ENCODE results near the gene MRPS23. TPM values are rescaled to one million over a fixed set of nuclear protein-coding genes. Genes with fewer than 3 reads are reported as not detected.
A peak's percentile ranks its signal among the peaks of the same experiment; 100 is the strongest.

Gene MRPS23
- total RNA-seq, 4 donors from 2014 or later = 5.9 to 35.2 (median 16.8) TPM

DNA sequence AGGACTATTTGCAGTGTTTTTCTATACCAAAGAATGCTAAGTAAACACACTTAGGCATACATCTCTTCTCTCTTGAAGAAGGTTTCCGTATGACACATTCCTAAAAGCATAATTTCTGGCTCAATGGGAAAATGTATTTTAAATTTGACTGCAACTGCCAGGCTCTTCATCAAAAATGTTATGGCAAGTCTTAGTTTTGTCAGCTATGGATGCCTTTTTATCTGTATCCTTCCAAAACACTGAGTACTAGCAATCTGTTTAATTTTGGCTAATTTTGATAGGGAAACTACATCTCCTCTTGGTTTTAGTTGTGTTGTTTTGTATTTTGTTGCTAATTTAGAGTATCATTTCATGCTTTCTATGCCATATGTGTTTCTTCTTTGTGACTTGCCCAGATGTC lies 35.4 kb downstream of the MRPS23 start:
- intact Hi-C loops (cut with DNase I; ENCODE audit: low total_unique reads) = no loop called here
- no peaks in the 10 kb centered on the region for H3K36me3 ChIP-seq
- no peak for TF ChIP-seq POLR2A (IDR thresholded peaks at IDR 0.05)
- TF ChIP-seq, protein P1, sequence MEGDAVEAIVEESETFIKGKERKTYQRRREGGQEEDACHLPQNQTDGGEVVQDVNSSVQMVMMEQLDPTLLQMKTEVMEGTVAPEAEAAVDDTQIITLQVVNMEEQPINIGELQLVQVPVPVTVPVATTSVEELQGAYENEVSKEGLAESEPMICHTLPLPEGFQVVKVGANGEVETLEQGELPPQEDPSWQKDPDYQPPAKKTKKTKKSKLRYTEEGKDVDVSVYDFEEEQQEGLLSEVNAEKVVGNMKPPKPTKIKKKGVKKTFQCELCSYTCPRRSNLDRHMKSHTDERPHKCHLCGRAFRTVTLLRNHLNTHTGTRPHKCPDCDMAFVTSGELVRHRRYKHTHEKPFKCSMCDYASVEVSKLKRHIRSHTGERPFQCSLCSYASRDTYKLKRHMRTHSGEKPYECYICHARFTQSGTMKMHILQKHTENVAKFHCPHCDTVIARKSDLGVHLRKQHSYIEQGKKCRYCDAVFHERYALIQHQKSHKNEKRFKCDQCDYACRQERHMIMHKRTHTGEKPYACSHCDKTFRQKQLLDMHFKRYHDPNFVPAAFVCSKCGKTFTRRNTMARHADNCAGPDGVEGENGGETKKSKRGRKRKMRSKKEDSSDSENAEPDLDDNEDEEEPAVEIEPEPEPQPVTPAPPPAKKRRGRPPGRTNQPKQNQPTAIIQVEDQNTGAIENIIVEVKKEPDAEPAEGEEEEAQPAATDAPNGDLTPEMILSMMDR (IDR thresholded peaks at IDR 0.05) = no peak
- no peaks in the 10 kb centered on the region for H3K4me1 ChIP-seq
- no peaks in the 10 kb centered on the region for H3K9me3 ChIP-seq
- H3K27me3 ChIP-seq = no peaks in the 10 kb centered on the region
- DNase-seq = no peak
- no peak overlapping the region for H3K4me3 ChIP-seq
- no peak overlapping the region for H3K27ac ChIP-seq

DNA sequence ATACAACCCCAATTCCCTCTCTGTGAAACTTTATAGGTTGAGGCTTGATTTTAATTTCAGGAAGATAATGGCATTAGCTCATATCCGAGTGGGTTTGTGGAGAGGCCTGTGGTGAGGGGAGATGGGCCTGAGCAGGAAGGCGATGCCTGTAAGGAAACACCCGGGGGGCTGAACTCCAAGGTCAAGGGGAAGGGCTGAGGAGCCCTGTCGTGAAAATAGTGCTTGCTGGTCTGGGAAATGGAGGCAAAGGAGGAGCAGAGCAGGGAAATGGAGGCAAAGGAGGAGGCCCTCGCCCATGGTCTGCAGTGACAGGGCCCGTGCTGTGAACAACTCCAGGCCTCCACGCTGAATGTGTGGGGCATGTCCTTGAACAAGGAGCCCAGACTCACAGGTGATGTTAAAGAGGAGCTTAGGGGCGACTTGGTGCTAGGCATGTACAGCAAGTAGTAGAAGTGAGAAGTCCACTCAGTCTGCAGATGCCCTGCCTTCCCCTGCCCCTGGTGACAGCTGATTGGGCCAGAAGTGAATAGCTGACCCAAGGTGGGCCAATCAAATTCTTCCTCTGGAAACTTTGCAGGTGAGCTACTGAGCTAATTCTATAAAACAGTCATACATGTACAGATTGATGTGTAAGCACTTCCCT lies 38.1 kb downstream of the MRPS23 start:
- Histone ChIP-seq H3K9me3 (no peaks in the 10 kb centered on the region), H3K36me3 (no peaks in the 10 kb centered on the region), H3K27ac (peak overlapping the region in 1 of 2 donors; percentile 79), H3K27me3 (no peaks in the 10 kb centered on the region), H3K4me3 (no peak overlapping the region), H3K4me1 (no peaks in the 10 kb centered on the region)
- TF ChIP-seq POLR2A (IDR thresholded peaks at IDR 0.05) = no peak
- TF ChIP-seq, protein P1 (IDR thresholded peaks at IDR 0.05) = no peak
- DNase-seq = no peak
- intact Hi-C loops (cut with DNase I; ENCODE audit: low total_unique reads) = no loop called here

DNA sequence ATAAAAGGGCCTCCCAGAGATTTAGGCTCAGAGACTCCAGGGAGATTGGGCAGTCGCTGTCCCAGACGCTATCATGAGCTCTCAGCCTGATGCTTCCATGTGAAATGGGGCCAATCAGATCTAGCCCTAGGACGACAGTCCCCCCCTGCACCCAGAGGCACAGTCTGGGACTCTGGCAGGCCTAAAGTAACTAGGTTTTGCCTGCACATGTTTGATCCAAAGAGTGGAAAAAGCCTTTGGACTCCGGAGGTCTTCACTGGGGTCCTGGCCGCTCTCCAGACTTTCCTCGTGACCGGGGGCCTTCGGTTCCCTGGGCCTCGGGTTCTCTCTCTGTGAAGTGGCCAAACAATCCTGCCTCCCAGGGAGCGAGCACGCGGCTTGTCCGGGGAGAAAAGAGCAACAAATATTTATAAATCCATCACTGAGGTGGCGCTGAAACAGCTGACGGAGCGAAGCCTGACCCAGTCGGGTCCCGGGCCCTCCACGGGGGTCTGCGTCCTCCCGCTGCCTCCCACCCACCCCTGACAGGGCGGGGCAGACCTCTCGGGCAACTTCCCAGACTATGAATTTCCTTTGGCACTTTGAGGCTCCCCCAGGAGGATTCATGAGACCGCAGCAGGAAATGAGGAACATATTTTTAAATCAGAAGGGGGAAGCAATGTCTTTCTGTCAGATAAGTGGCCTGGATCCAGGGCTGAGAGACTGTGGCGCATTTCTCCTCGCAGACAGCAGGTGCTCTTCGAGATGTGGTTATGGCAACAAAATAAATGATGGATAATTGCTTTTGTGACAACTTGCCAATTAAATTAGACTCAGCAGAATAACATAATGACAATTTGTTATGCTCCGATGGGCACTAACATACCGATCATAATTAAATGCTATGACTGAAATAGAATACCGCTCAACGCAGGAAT lies 38.9 kb downstream of the MRPS23 start:
- Histone ChIP-seq H3K27me3 (no peaks in the 10 kb centered on the region), H3K36me3 (no peaks in the 10 kb centered on the region), H3K27ac (peak overlapping the region; percentile 69 to 79), H3K9me3 (no peaks in the 10 kb centered on the region), H3K4me1 (no peaks in the 10 kb centered on the region), H3K4me3 (peak overlapping the region; percentile 8 to 26)
- peak; percentile 32 to 52 for DNase-seq
- intact Hi-C loops (cut with DNase I; ENCODE audit: low total_unique reads) = no loop called here
- TF ChIP-seq POLR2A (IDR thresholded peaks at IDR 0.05) = no peak
- TF ChIP-seq, protein P1 (IDR thresholded peaks at IDR 0.05) = no peak

DNA sequence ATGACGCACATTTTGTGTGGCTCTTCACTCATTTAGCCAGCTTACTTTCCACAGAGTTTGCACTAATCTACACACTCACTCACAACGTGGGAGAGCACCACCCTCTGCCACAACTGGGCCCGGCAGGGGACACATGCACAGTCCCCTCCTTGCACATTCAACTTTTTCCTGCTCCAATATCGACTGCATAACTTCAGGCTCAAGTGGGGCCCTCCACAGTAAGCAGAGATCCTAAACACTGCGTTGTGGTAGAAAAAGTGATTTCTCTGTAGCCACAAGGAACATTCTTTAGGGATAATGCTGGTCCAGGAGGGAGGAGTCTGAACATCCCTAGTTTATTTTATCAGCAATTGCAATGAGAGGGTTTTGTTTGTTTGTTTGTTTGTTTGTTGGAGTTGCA lies 40.0 kb downstream of the MRPS23 start:
- no peak for DNase-seq
- intact Hi-C loops (cut with DNase I; ENCODE audit: low total_unique reads) = no loop called here
- Histone ChIP-seq H3K27ac (no peak overlapping the region), H3K36me3 (no peaks in the 10 kb centered on the region), H3K27me3 (no peaks in the 10 kb centered on the region), H3K4me3 (no peak overlapping the region), H3K9me3 (no peaks in the 10 kb centered on the region), H3K4me1 (no peaks in the 10 kb centered on the region)
- no peak for TF ChIP-seq POLR2A (IDR thresholded peaks at IDR 0.05)
- TF ChIP-seq, protein P1 (IDR thresholded peaks at IDR 0.05) = no peak

DNA sequence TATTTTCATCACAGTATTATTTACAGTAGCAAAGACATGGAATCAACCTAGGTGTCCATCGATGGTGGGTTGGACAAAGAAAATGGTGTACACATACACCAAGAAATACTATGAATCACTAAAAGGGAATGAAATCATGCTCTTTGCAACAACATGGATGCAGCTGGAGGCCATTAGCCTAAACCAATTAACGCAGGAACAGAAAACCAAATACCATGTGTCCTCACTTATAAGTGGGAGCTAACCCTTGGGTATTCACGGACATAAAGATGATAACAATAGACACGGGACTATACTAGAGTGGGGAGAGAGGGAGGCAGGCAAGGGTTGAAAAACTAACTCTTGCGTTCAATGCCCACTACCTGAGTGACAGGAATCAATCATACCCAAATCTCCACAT lies 41.0 kb downstream of the MRPS23 start:
- H3K4me3 ChIP-seq = no peak overlapping the region
- H3K36me3 ChIP-seq = no peaks in the 10 kb centered on the region
- intact Hi-C loops (cut with DNase I; ENCODE audit: low total_unique reads) = no loop called here
- no peak for DNase-seq
- no peak overlapping the region for H3K27ac ChIP-seq
- TF ChIP-seq POLR2A (IDR thresholded peaks at IDR 0.05) = no peak
- TF ChIP-seq, protein P1 (IDR thresholded peaks at IDR 0.05) = no peak
- no peaks in the 10 kb centered on the region for H3K27me3 ChIP-seq
- no peaks in the 10 kb centered on the region for H3K4me1 ChIP-seq
- H3K9me3 ChIP-seq = no peaks in the 10 kb centered on the region
